DMS153 (cell line): ENCODE data around the gene HERC5.
"Not testable (repeated sequence)": the region's sequence is repeated elsewhere in the genome, so short reads cannot be mapped to it uniquely, and the experiment has no call there.

Experiments
- DNase-seq: peaks from one replicate; lab custom pipeline; 2025; lab: John Stamatoyannopoulos, UW

The HERC5 gene

DNA sequence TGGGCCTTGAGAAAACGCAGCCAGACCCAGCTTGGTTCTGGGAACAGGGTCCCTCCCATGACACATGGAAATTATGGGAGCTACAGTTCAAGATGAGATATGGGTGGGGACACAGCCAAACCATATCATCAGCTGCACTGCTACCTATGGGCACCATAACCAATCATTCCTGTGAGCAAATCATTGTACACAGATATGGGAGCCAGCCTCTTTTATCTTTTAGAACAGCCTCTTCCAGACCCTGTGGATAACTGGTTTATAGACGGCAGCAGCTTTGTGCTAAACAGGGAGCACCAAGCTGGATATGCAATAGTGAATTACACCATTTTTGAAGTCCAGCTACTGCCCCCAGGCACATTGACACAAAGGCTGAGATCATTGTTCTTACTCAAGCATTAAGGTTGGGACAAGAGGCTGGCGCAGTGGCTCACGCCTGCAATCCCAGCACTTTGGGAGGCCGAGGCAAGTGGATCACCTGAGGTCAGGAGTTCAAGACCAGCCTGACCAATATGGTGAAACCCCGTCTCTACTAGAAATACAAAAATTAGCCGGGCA, 8.6 kb upstream of the HERC5 start:
- DNase-seq = not testable (repeated sequence)

DNA sequence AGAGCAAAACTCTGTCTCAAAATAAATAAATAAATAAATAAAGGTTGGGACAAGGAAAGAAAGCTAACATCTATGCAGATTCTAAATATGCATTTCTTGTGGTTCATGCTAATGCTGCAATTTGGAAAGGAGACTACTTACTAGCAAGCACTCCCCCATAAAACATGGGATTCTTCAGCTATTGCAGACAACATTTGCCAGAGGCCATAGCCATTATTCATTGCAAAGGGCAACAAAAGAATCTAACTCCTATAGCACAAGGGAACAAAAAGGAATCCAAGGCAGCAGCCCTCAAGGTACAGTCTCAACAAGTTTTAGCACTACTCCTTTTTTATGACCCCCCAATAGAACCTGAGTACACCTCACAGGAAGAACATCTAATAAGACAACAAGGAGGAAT, 8.0 kb upstream of the HERC5 start:
- no peak for DNase-seq

DNA sequence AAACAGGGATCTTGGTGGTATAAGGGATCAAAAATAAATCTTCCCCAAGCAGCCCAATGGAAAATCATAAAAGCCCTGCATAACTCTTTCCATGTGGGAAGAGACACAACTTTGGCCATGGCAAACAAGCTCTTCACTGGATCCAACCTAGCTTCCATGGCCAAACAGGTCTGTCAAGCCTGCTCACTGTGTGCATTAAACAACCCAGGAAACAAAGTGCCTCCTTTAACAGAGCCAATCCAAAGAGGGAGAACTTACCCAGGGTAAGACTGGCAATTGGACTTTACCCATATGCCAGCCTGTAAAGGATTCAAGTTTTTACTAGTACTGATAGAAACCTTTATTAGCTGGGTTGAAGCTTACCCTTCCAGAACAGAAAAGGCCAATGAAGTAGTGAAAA, 7.6 kb upstream of the HERC5 start:
- DNase-seq = no peak

DNA sequence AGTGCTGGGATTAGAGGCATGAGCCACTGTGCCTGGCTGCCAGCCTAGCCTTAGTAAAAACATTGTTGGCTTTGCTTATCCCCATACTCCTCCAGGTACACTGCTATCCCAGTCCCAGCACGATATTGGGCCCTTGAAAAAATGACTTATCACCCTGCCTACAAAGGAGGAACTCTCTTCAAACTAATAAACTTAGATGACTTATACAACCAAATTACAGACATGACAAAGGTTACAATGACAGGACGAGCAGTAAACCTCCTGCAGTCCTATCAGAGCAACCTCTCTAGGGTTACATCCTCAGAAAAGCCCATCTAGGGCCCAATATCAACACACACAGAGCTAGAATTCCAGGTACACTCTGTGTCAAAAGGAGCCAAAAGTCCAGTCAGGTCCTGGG, 5.7 kb upstream of the HERC5 start:
- no peak for DNase-seq

DNA sequence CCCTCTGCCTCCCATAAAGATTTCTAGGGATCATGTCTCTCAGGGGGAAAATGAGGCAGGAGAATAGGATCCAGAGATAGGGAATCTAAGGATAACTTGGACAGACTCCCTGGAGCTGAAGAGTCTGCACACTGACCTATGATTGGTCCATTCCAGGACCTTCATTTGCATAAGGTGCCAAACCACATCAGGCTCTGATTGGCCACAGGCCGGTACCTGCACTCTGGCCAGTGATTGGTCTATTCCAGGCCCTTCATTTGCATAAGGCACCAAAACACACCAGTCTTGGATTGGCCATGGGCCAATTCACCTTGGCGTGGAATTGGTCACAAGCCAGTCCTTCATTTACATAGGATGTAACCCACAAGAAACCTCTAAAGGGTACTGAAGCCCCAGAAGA, 4.0 kb upstream of the HERC5 start:
- no peak for DNase-seq

DNA sequence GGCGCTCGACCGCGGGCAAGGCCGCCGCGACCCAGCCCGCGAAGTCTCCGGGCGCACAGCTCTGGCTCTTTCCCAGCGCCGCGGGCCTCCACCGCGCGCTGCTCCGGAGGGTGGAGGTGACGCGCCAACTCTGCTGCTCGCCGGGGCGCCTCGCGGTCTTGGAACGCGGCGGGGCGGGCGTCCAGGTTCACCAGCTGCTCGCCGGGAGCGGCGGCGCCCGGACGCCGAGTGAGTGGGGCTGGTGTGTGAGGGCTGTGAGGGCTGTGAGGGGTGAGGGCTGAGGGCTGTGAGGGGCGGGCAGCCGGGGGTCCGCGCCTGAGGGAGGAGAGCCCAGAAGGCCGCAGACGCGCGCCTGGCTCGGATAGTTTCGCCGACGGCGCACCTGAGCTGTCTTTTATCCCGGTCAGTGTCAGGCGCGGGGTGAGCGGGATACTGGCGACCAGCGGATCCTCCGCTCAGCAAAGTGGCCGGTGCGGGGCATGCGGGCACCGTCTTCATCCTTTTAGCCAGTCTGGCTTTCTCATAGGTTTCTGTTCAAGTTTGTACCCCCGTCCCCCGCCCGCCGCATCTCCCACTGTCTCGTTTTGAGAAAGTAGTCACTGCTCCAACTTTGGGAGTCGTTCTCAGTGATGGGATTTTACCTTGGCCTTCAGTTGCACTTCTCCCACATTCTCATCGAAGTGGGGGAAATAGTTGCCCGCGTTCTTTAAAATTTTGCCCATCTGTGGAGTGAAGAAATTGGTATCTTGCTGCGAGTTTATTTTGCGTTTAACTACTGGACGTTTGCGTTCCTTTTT, 586 bp downstream of the HERC5 start:
- DNase-seq = no peak

DNA sequence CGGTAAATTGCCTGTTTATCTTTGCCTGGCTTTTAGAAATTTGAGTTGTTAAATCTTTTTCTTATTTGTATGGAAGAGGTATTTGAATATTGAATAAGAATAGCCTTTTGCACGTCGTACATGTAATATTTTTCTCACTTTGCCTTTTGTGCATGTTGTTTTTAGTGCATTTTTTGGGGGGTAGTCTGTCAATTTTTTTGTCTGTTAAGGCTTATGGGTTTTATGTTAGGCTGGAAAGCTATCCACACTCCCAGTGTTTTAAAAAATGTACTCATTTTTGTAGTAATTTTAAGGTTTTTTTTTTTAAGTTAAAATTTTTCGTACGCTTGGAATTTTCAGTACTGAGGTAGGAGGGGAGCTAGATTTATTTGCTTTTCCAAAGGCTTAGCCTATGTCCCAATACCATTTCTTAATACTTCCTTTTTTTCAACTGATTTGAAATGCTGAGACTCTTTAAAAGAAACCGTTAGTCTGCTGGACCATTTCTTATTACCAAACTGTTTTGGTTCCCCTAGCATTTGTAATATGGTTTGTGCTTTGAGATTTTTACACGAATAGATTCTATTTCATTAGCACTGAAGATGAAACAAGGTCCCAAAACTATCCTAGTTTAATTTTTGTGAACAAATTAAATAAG, 1.3 kb downstream of the HERC5 start:
- DNase-seq = no peak

DNA sequence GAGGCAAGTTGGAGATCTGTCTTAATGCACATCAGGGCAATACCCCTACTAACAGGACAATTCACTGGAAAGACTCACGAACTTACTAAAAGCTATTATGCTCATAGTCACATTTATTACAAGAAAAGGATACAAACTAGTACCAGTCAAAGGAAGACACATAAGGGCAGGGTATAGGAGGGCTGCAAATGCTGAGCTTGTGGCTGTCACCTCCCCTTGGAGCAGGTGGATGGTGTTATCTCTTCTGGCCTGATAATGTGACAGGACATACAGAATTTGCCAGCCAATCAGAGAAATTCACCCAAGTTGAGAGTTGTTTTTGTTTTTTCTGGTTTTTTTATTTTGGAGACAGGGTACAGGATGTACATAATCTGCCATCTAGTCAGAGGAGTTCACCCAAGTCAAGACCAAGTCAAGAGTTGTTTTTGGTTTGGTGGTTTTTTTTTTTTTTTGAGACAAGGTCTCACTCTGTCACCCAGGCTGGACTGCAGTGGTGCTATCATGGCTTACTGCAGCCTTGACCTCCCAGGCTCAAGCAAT, 8.8 kb downstream of the HERC5 start:
- DNase-seq = no peak

DNA sequence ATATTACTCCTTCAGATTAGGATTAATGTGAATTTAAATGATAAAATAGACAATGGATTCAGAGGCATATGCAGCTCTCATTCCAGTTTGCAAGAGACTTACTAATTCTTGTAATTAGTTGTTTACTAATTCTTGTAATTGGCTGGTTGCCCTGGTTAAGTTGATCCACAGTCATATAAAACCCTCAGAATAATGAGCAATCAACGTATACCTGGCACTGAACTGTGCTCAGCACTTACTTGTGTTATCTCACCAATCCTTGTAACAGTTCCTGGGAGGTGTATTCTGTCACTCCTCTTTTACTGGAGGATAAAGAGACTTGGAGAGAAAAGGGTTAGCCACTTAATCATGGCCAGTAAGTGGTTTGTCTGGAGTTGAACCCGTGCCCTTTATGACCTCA, 10.5 kb downstream of the HERC5 start:
- DNase-seq = no peak

DNA sequence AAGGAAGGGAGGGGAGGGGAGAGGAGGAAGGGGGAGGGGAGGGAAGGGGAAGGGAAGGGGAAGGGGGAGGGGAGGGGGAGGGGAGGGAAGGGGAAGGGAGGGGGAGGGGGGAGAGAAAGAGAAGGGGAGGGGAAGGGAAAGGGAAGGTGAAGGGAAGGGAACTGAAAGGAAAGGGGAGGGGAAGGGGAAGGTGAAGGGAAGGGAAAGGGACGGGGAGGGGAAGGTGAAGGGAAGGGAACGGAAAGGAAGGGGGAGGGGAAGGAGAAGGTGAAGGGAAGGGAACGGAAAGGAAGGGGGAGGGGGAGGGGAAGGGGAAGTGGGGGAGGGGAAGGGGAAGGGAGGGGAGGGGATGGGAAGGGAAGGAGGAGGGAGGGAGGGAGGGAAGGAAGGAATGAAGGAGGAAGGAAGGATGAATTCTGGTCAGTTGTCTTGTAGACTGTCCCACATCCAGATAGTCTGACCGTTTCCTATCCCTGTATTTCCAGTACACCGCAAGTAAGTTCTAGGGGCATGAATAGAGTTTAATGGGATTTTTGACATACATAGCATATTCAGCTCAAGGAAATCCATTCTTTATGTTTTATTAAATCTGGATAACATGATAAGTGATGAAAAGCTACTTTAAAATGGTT, 20.4 kb downstream of the HERC5 start:
- no peak for DNase-seq

DNA sequence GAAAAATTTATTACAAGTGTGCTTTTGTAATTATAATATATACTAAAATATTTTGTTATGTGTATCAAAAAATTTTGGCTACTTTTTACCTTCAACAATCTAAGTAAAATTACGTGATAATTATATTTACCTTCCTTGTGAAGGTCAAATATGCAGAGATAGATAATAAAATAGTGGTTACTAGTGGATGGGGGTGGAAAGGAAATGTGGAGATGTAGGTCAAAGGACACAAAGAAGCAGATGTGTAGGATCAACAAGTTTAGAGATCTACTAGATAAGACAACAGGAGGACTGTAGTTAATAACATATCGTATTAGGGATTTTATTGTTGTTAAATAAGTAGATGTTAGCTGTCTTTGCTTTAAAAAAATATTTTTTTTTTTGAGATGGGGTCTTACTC, 21.3 kb downstream of the HERC5 start:
- DNase-seq = no peak

DNA sequence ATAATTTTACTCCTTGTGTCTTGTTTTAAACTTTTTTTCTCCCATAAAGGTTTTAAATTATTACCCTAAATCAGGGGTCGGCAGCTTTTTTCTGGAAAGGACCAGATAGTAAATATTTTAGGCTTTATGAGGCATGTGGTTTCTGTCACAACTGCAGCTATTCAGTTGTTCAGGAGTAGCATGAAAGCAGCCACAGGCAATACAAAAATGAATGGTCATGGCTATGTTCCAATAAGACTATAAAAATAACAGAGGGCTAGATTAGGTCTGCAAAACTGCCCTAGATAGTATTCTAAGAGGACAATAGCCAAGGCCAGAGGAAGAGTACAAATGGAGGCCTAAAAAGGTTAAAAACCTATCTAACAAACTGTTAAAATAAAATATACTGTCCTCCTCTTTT, 24.6 kb downstream of the HERC5 start:
- no peak for DNase-seq

DNA sequence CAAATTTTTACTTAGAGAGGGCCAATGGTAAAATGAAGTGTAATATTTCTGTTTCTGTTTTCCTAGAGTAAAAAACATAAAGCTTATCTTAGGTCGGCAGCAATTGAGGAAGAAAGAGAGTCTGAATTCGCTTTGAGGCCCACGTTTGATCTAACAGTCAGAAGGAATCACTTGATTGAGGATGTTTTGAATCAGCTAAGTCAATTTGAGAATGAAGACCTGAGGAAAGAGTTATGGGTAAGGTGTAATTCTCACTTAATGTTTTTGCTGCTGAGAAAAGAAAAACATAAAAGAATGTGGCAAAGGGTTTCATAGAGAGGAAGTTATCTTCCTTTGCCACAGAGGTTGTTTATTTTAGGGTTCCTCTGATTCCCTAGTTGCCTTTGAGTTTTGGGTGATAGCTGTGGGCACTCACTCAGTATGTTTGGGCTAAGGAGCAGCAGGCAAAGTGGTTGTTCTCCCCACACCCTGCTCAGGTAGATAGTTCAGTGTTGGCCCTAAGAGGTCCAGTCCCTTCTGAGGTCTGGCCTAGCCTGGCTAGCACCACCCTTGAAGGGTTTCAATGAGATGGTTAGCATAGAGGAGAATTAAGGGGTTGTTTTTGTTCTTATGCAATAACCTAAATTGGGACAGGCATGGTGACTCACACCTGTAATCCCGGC, 32.3 kb downstream of the HERC5 start:
- no peak for DNase-seq

DNA sequence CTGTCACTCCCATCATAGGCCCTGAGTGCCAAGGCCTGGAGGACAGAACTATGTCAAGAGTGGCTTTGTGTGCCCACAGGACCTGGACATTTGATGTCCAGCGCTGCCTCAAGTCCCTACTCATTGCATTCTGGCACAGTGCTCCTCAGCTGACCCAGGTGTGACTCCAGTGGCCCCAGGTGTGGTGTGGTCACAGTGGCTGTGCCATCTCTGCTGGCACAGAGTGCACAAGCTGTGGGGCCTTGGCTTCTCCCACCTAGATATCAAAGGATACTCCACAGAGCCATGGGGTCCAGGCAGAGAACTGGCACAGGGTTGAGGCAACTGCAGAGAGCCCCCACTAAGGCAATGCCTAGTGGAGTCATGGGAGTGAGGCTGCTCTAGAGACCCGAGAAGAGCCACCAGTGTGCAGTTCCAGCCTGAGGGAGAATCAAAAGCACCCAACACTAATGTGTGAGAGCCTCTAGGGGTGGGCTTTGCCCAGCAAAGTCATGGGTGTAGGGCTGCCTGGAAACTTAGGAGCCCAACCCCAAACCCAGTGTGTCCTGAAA, 41.0 kb downstream of the HERC5 start:
- no peak for DNase-seq

DNA sequence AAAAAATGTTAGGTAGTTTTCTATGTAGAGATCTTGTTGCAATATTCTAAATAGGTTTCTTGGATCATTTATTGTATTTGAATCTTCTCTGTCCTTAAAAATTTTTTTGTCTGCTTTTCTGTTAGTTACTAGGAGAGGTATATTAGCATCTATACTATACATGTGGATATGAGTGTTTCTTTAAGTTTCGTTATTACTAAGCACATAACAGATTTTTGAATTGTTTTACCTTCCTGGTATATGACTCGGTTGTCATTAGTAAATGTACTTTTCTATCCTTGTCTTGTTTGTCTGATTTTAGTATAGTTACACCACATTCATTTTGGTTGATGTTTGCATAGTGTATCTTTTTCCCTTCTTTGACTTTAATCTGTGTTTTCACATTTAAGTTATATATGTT, 46.4 kb downstream of the HERC5 start:
- DNase-seq = no peak

DNA sequence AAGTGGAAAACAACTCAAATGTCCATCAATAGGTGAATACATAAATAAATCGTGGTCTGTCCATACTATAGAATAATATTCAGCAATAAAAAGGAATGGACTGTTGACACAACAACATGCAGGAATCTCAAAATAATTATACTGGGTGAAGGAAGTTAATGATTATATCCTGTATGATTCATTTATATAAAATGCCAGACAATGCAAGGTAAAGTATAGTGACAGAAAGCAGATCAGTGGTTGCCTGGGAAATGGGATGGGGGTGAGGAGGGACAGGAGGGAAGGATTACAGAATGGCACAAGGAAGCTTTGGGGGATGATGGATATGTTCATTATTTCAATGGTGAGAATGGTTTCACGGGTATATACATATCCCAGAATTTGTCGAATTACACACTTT, 54.3 kb downstream of the HERC5 start:
- no peak for DNase-seq

DNA sequence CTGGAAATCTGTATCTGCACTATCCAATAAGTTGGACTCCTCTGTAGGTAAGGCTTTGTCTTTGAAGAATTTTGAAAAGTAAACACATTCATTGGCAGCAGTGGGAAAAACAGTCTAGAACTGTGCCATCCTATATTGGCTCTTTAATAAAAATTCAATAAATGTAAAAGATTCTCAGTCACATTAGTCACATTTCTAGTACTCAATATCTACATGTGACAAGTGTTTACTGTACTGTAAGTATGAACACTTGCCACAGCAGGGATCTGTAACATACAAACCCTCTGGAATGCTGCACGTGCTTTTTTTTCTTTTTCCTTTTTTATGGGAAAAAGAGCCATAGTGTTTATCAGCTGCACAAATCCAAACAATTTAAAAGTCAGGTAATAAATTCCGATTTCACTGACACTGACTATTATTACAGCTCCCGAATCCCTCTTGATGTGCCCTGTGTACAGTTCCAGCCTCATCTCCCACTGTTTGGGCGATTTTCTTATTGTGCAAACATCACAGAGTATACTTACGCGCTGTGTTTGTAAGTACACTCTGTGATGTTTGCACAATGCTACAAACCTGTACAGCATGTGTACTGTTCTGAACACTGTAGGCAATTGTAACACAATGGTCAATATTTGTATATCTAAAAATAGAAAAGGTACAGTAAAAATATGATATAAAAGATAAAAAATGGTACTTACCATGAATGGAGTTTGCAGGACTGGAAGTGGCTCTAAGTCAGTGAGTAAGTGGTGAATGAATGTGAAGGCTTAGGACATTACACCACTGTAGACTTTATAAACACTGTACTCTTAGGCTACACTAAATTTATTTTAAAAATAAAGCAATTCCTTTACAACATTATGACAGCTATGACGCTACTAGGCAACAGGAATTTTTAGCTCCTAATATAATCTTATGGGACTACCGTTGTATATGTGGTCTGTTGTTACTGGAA, 57.9 kb downstream of the HERC5 start:
- DNase-seq = peak; percentile 75

DNA sequence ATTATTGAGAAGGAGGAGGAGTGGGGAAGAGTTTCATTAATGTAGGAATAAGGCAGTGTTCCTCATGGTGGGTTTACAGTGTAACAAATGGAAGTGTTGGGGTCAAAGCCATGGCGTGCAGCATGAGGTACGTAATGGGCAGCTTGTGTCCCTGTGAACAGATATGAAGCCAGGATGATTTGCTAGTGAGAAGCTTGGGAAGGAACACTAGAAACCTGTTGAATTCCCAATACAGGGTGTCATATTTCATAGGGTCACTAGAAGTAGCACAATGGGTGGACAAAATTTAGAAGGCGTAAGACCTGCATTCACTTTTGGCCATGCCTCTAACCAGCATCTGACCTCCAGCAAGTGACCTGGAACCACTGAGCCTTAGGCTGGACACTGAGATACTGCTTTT, 59.8 kb downstream of the HERC5 start:
- no peak for DNase-seq

DNA sequence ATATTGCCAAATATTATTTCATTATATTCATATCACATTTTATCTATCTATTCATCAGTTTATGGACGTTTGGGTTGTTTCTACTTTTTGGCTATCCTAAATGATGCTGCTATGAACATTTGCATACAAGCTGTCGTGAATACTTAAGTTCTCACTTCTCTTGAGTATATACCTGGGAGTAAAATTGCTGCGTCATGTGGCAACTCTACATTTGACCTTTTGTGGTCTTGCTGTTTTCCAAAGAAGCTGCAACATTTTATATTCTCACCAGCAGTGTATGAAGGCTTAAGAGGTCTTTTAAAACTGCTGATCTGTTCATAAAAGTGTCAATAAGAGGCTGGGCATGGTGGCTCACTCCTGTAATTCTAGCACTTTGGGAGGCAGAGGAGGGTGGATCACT, 60.9 kb downstream of the HERC5 start:
- no peak for DNase-seq

DNA sequence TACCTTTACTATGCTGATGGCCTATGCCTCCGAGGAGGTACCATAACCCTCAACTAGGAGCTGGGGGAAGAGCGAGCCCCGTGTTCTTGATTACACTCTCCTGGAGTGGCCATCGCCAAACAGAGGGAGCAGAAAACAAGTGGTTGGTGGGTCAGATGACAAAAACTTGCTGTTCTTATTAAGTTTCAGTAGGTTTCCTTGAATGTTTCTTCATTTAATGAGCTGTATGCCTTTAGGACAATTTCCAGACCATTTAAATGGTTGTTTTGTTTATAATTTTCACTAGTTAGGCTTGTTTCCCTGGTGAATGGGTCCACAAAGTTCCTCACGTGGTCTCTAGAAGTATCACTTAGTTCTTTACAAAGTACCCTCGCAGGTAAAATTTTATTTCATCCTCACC, 62.0 kb downstream of the HERC5 start:
- no peak for DNase-seq
